ENCODE results near the gene RNF113B. TPM values are rescaled to one million over a fixed set of nuclear protein-coding genes. Genes with fewer than 3 reads are reported as not detected.

RNF113B gene
- total and polyA plus RNA-seq, 2 of the 13 experiments (the other 11 are each of a cell fraction or from before 2014, with no cell fraction given): not detected

- TF ChIP-seq MED8 (CRISPR knock-in tag; IDR thresholded peaks at IDR 0.05; ENCODE audit: insufficient replicate concordance) (no peak), ISL2 (CRISPR knock-in tag; IDR thresholded peaks at IDR 0.05) (0 out of 2 replicates have a peak, but pooled peaks have one; percentile 30), ATF1 (CRISPR knock-in tag; IDR thresholded peaks at IDR 0.05) (no peak), NFATC3 (CRISPR knock-in tag; IDR thresholded peaks at IDR 0.05) (0 out of 2 replicates have a peak, but pooled peaks have one; percentile 60), ISX (CRISPR knock-in tag; conservative IDR thresholded peaks at IDR 0.05) (no peak), JUN (CRISPR knock-in tag; IDR thresholded peaks at IDR 0.05) (peak; percentile 86), EZH2 (conservative IDR thresholded peaks at IDR 0.05; ENCODE audit: low read depth, low read length) (no peak), POLR2A (IDR thresholded peaks at IDR 0.05; ENCODE audit: insufficient read depth in 1 of 2, low read depth in 2 of 2, low read length in 2 of 2) (no peak), ZNF350 (CRISPR knock-in tag; IDR thresholded peaks at IDR 0.05; ENCODE audit: borderline replicate concordance, low read depth) (peak; percentile 51), ZFP62 (CRISPR knock-in tag; IDR thresholded peaks at IDR 0.05) (no peak), KDM6A (CRISPR knock-in tag; IDR thresholded peaks at IDR 0.05; ENCODE audit: low read depth) (no peak), AGO1 (IDR thresholded peaks at IDR 0.05; ENCODE audit: low read depth, low read length, poor library complexity, severe bottlenecking) (no peak), ZNF549 (CRISPR knock-in tag; IDR thresholded peaks at IDR 0.05) (no peak), ZNF547 (CRISPR knock-in tag; IDR thresholded peaks at IDR 0.05) (no peak), MIXL1 (CRISPR knock-in tag; IDR thresholded peaks at IDR 0.05) (peak; percentile 53; the same call in 1 of the 2 replicates), ZNF660 (CRISPR knock-in tag; IDR thresholded peaks at IDR 0.05; ENCODE audit: borderline replicate concordance, low read depth) (no peak), U2AF1 (optimal IDR thresholded peaks at IDR 0.05; ENCODE audit: low read depth, low read length) (no peak), HDAC2 (CRISPR knock-in tag; IDR thresholded peaks at IDR 0.05) (peak; percentile 90), KAT7 (CRISPR knock-in tag; IDR thresholded peaks at IDR 0.05; ENCODE audit: borderline replicate concordance) (peak; percentile 47; the same call in 1 of the 2 replicates), HMGXB3 (CRISPR knock-in tag; IDR thresholded peaks at IDR 0.05; ENCODE audit: borderline replicate concordance) (no peak), ZNF546 (CRISPR knock-in tag; conservative IDR thresholded peaks at IDR 0.05) (no peak), FIP1L1 (IDR thresholded peaks at IDR 0.05; ENCODE audit: borderline replicate concordance, insufficient read depth, low read depth, low read length) (no peak), MTA1 (CRISPR knock-in tag; IDR thresholded peaks at IDR 0.05; ENCODE audit: borderline replicate concordance) (no peak), KLF13 (CRISPR knock-in tag; IDR thresholded peaks at IDR 0.05) (no peak)
- TF ChIP-seq, protein P1, sequence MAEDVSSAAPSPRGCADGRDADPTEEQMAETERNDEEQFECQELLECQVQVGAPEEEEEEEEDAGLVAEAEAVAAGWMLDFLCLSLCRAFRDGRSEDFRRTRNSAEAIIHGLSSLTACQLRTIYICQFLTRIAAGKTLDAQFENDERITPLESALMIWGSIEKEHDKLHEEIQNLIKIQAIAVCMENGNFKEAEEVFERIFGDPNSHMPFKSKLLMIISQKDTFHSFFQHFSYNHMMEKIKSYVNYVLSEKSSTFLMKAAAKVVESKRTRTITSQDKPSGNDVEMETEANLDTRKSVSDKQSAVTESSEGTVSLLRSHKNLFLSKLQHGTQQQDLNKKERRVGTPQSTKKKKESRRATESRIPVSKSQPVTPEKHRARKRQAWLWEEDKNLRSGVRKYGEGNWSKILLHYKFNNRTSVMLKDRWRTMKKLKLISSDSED (CRISPR knock-in tag; IDR thresholded peaks at IDR 0.05): no peak
- TF ChIP-seq, protein P2, sequence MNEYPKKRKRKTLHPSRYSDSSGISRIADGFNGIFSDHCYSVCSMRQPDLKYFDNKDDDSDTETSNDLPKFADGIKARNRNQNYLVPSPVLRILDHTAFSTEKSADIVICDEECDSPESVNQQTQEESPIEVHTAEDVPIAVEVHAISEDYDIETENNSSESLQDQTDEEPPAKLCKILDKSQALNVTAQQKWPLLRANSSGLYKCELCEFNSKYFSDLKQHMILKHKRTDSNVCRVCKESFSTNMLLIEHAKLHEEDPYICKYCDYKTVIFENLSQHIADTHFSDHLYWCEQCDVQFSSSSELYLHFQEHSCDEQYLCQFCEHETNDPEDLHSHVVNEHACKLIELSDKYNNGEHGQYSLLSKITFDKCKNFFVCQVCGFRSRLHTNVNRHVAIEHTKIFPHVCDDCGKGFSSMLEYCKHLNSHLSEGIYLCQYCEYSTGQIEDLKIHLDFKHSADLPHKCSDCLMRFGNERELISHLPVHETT (CRISPR knock-in tag; conservative IDR thresholded peaks at IDR 0.05): no peak
Observed at GRCh38 chr13:98173431-98174152, 3.5 kb downstream of the RNF113B start (continued).
